ENCODE results near the gene TNNI2.
"Not testable (repeated sequence)": the region's sequence is repeated elsewhere in the genome, so short reads cannot be mapped to it uniquely, and the experiment has no call there.

Gene TNNI2

DNA sequence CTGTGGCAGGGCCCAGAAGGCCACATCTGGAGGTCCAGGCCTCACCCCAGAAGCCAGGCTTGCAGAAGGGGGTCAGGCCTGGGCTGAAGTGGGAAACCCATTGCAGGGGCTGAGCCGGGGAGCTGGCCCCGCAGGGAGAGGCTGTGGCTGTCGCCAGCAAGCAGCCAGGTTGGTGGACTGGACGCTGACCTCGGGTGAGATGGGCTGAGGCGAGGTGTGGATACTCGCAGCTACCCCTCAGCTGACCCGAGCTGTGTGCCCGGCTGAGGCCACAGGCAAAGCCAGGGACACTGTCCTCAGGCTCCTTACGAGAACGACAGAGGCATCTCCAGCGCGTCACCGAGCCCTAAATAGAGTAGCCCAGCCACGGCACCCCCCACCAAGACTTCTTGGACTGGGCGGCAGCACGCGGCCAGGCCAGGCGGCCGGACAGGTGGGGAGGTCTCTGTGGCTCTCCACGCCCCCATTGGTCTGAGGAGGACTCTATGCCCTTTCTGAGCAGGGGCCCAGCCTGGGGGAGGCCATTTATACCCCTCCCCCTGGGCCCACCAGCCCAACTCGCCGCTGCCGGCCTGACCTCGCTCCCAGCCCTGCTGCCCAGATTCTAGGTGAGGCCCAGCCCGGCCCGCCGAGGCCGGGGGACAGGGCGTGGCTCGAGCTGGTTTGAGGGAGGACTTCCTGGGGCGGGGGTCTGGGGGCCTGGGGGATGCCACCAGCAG lies at the start of gene TNNI2:
Gene TNNI2, plus strand, starts transcription at position 556 of the 719 bp plus-strand sequence. CDS start 716 bp downstream, outside the sequence.
- TF ChIP-seq, protein P1, sequence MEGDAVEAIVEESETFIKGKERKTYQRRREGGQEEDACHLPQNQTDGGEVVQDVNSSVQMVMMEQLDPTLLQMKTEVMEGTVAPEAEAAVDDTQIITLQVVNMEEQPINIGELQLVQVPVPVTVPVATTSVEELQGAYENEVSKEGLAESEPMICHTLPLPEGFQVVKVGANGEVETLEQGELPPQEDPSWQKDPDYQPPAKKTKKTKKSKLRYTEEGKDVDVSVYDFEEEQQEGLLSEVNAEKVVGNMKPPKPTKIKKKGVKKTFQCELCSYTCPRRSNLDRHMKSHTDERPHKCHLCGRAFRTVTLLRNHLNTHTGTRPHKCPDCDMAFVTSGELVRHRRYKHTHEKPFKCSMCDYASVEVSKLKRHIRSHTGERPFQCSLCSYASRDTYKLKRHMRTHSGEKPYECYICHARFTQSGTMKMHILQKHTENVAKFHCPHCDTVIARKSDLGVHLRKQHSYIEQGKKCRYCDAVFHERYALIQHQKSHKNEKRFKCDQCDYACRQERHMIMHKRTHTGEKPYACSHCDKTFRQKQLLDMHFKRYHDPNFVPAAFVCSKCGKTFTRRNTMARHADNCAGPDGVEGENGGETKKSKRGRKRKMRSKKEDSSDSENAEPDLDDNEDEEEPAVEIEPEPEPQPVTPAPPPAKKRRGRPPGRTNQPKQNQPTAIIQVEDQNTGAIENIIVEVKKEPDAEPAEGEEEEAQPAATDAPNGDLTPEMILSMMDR (IDR thresholded peaks at IDR 0.05; ENCODE audit: low read depth, low read length): no peak
- no peak for DNase-seq (ENCODE audit: extremely low read depth, low read depth)

- DNase-seq (ENCODE audit: extremely low read depth, low read depth): no peak
- TF ChIP-seq, protein P1 (IDR thresholded peaks at IDR 0.05; ENCODE audit: low read depth, low read length): no peak
Measured at GRCh38 chr11:1791912-1792311, 46.9 kb upstream of the TNNI2 start.

DNA sequence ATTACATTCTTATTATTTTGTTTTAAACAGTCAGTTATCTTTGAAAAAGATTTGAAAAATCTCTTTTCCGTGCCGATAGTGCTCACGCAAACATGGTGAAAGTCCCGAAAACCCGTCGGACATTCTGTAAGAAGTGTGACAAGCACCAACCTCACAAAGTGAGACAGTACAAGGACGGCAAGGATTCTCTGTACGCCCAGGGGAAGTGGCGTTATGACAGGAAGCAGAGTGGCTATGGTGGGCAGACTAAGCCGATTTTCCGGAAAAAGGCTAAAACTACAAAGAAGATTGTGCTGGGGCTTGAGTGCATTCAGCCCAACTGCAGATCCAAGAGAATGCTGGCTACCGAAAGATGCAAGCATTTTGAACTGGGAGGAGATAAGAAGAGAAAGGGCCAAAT lies 46.3 kb upstream of the TNNI2 start:
- TF ChIP-seq, protein P1 (IDR thresholded peaks at IDR 0.05; ENCODE audit: low read depth, low read length): no peak
- DNase-seq (ENCODE audit: extremely low read depth, low read depth): no peak

DNA sequence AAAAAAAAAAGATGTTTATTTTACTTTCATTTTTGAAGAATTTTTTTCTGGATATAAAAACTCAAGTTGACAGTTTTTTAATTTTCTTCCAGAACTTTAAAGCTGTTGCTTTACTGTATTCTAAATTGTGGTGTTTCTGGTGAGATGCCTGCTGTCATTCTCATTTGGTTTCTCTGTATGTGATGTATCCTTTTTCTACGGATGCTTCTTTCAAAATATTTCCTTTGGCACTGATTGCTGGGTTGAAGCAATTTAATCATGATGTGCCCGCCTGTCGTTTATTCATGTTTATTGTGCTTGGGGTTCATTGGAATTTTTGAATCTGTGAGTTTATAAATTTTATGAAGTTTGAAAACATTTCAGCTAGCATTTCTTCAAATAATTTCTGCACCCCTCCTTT lies 45.7 kb upstream of the TNNI2 start:
- no peak for DNase-seq (ENCODE audit: extremely low read depth, low read depth)
- TF ChIP-seq, protein P1 (IDR thresholded peaks at IDR 0.05; ENCODE audit: low read depth, low read length): no peak

- no peak for DNase-seq (ENCODE audit: extremely low read depth, low read depth)
- TF ChIP-seq, protein P1 (IDR thresholded peaks at IDR 0.05; ENCODE audit: low read depth, low read length): no peak
Measured at GRCh38 chr11:1796413-1797011, 42.3 kb upstream of the TNNI2 start.

- TF ChIP-seq, protein P1 (IDR thresholded peaks at IDR 0.05; ENCODE audit: low read depth, low read length): no peak
- DNase-seq (ENCODE audit: extremely low read depth, low read depth): no peak
Measured at GRCh38 chr11:1797391-1798125, 41.2 kb upstream of the TNNI2 start.

DNA sequence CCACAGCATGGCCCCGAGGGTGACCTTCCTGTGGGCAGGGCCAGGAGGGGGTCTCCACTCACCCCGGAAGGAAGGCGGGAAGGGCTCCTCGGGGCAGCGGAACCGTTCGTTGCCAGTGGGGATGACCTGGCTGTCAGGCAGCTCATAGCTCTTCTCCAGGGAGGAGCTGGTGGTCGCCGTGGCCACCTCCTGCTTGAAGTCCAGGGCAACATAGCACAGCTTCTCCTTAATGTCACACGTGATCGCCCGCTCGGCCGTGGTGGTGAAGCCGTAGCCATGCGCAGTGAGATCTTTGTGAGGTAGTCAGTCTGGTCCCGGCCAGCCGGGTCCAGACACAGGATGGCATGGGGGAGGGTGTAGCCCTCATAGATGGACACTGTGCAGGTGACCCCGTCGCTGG lies 35.5 kb upstream of the TNNI2 start:
- no peak for DNase-seq (ENCODE audit: extremely low read depth, low read depth)
- TF ChIP-seq, protein P1 (IDR thresholded peaks at IDR 0.05; ENCODE audit: low read depth, low read length): no peak

DNA sequence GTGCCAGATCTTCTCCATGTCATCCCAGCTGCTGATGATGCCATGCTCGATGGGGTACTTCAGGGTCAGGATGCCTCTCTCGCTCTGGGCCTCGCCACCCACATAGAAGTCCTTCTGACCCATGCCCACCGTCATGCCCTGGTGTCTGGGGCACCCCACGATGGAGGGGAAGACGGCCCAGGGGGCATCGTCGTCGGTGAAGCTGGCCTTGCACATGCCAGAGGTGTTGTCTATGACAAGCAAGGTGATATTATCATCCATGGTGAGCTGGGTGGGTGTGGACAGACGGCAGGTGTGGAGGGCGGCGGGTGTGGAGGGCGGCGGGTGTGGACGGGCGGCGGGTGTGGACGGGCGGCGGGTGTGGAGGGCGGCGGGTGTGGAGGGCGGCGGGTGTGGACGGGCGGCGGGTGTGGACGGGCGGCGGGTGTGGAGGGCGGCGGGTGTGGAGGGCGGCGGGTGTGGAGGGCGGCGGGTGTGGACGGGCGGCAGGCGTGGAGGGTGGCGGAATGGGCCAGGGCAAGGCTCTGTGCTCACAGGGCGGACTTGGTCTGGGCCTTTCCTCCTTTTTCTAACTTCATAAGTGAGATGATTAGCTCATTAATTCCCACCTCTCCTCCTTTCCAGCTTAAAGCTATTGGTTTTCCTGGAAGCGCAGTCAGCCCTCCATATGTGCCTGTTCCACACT lies 34.8 kb upstream of the TNNI2 start:
- DNase-seq (ENCODE audit: extremely low read depth, low read depth): not testable (repeated sequence)

Measured in AG09319 (cell line).